ENCODE data around the gene HNRNPCL4. TPM values are rescaled to one million over a fixed set of nuclear protein-coding genes. Genes with fewer than 3 reads are reported as not detected.
"Not testable (repeated sequence)": the region's sequence is repeated elsewhere in the genome, so short reads cannot be mapped to it uniquely, and the experiment has no call there.

HNRNPCL4 gene
- not detected for total RNA-seq

DNA sequence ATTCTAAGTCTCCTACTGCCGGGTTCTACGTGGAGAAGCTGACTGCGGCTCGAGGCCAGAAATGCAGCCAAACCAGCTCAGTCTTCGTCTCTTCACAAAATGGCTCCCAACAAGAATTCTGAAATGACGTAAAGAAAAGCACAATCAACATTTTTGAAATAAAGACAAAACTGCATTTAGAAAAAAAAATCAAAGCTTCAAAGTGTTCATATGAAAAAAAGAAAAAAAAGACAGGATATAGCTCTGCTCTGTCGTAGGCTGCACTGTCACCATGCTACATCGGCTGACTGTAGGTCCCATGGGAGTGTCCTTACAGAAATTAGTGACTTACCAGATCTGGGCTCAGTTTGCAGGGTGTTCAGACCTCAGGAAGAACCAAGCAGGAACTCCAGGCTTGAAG is at the start of gene HNRNPCL4:
Gene HNRNPCL4, minus strand, starts transcription at position 101 of the 400 bp plus-strand sequence. CDS start 164 bp downstream, outside the sequence.
- not testable (repeated sequence) for H3K4me1 ChIP-seq, H3K36me3 ChIP-seq, ATAC-seq, H3K27ac ChIP-seq, H3K9me3 ChIP-seq, H3K4me3 ChIP-seq, H3K27me3 ChIP-seq
- WGBS, 2 donors (ENCODE audit: low coverage in 1 of 2): no CpG with 5 or more reads among the region's 8 CpGs

DNA sequence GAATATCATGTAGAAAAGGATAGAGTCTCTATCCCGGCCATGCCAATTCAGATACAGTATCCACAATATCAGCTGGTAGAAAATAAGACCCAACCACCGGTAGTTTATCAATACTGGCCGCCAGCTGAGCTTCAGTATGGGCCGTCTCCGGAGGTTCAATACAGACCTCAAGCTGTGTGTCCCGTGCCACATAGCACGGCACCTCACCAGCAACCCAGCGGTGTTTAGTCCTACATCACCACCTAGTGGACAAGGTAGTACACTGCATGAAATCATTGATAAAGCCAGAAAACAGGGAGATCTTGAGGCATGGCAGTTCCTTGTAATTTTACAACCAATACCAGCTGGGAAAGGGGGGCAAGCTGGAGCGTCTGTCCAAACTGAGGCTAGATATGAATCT is 43.3 kb upstream of the HNRNPCL4 start:
- no CpG with 5 or more reads among the region's 9 CpGs for WGBS, 2 donors (ENCODE audit: low coverage in 1 of 2)
- not testable (repeated sequence) for H3K27me3 ChIP-seq, H3K4me1 ChIP-seq, H3K27ac ChIP-seq, ATAC-seq, H3K36me3 ChIP-seq, H3K4me3 ChIP-seq, H3K9me3 ChIP-seq

DNA sequence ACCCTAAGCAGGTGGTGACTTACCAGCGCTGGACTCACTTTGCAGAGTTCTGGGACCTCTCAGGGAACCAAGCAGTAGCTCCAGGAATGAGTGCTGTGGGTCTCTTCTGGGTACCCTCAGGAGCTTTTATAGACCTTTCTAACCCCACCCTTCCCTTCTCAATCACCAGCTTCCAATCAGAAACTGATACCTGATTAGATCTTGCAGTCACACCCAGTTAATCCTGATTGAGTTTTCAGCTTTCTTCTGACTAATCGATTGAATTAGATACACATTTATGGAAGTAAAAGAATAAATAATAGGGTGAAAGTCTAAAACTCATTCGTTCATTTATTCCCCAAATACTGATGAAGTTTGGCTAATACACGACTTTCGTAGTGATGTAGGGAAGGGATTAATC is 35.9 kb upstream of the HNRNPCL4 start, which contains the start of gene PRAMEF13:
Gene PRAMEF13, minus strand, starts transcription at position 101 of the 400 bp plus-strand sequence. CDS start 1,820 bp downstream, outside the sequence.
- not testable (repeated sequence) for H3K9me3 ChIP-seq, H3K27ac ChIP-seq, H3K36me3 ChIP-seq, H3K4me1 ChIP-seq, H3K27me3 ChIP-seq, H3K4me3 ChIP-seq, ATAC-seq
- WGBS, 2 donors (ENCODE audit: low coverage in 1 of 2): no CpG with 5 or more reads among the region's 5 CpGs

GRCh38 chr1:13171548-13171947 is 6.1 kb upstream of the HNRNPCL4 start, which contains the start of gene PRAMEF9:
Gene PRAMEF9 (plus strand): TSS chr1:13171848. CDS start chr1:13175281, 3,433 bp downstream.
- H3K36me3 ChIP-seq, ATAC-seq, H3K27me3 ChIP-seq, H3K4me1 ChIP-seq, H3K27ac ChIP-seq, H3K4me3 ChIP-seq, H3K9me3 ChIP-seq: not testable (repeated sequence)
- WGBS, 2 donors (ENCODE audit: low coverage in 1 of 2): 100% methylated on average over 1 of the region's 2 CpGs; no CpG with 5 or more reads in 1 of the 2 donors

- not testable (repeated sequence) for H3K9me3 ChIP-seq, H3K27me3 ChIP-seq, H3K4me1 ChIP-seq, ATAC-seq, H3K36me3 ChIP-seq, H3K4me3 ChIP-seq, H3K27ac ChIP-seq
- no CpG with 5 or more reads among the region's 5 CpGs for WGBS, 2 donors (ENCODE audit: low coverage in 1 of 2)
Measured at GRCh38 chr1:13155909-13156308, 9.5 kb downstream of the HNRNPCL4 start, which contains the start of gene PRAMEF26. Gene PRAMEF26 (minus strand): TSS chr1:13156009. CDS start chr1:13153095, 2,914 bp downstream.

- not testable (repeated sequence) for H3K36me3 ChIP-seq, H3K27ac ChIP-seq, H3K4me3 ChIP-seq, H3K9me3 ChIP-seq, H3K4me1 ChIP-seq, ATAC-seq
- H3K27me3 ChIP-seq: peaks cover 25% of the 10 kb centered on the region
- 86 to 100% methylated on average over 2 to 6 of the region's 6 CpGs for WGBS, 2 donors (ENCODE audit: low coverage in 1 of 2)
Measured at GRCh38 chr1:13116754-13117153, 48.7 kb downstream of the HNRNPCL4 start, which contains the start of gene HNRNPCL2. Gene HNRNPCL2 (minus strand): TSS chr1:13116854. CDS start chr1:13116400, 454 bp downstream.

Other genes starting within 250 kb of the HNRNPCL4 start
- not detected for gene PRAMEF7, start 249.0 kb downstream of the HNRNPCL4 start, total RNA-seq
- not detected for gene PRAMEF6, start 218.1 kb downstream of the HNRNPCL4 start, total RNA-seq
- gene PRAMEF27, start 109.1 kb downstream of the HNRNPCL4 start, total RNA-seq: not detected
- gene HNRNPCL3, start 104.9 kb downstream of the HNRNPCL4 start, total RNA-seq: not detected
- not detected for gene PRAMEF25, start 94.9 kb downstream of the HNRNPCL4 start, total RNA-seq
- gene HNRNPCL2, start 48.8 kb downstream of the HNRNPCL4 start, total RNA-seq: not detected
- gene PRAMEF26, start 9.6 kb downstream of the HNRNPCL4 start, total RNA-seq: not detected
- not detected for gene PRAMEF9, start 6.2 kb upstream of the HNRNPCL4 start, total RNA-seq
- not detected for gene PRAMEF13, start 35.8 kb upstream of the HNRNPCL4 start, total RNA-seq
- not detected for gene PRAMEF18, start 60.5 kb upstream of the HNRNPCL4 start, total RNA-seq
- not detected for gene PRAMEF5, start 88.6 kb upstream of the HNRNPCL4 start, total RNA-seq
- not detected for gene PRAMEF8, start 119.5 kb upstream of the HNRNPCL4 start, total RNA-seq
- not detected for gene PRAMEF33, start 137.9 kb upstream of the HNRNPCL4 start, total RNA-seq
- gene PRAMEF15, start 149.9 kb upstream of the HNRNPCL4 start, total RNA-seq: not detected
- gene PRAMEF14, start 181.5 kb upstream of the HNRNPCL4 start, total RNA-seq: not detected
- gene PRAMEF19, start 206.3 kb upstream of the HNRNPCL4 start, total RNA-seq: not detected
- gene PRAMEF17, start 224.0 kb upstream of the HNRNPCL4 start, total RNA-seq: under 1 TPM in 1 of 4 donors, not detected in 3; 0.19 TPM
- gene PRAMEF20, start 244.8 kb upstream of the HNRNPCL4 start, total RNA-seq: not detected